Fibroblast of lung (primary cell): ENCODE results near the gene MESD.

Experiments
- EZH2 ChIP-seq: IDR thresholded peaks from 2 replicates; pipeline ENCODE4 v1.5.1; 2012; ENCODE audit warnings: low read length, control low read depth, mild to moderate bottlenecking; ENCODE audit errors: missing control alignments
- TF ChIP-seq, protein P1 (sequence below), 2 donors: IDR thresholded peaks in 1 of 2; conservative IDR thresholded peaks in 1 of 2; 1 replicate in 1 of 2; 2 replicates in 1 of 2; pipeline ENCODE4 v1.5.1; 2011 to 2012; ENCODE audit warnings: low read length in 2 of 2, control low read depth in 1 of 2, inconsistent platforms in 1 of 2, low read depth in 1 of 2, mild to moderate bottlenecking in 1 of 2

GRCh38 chr15:80982839-80983238 is 6.8 kb downstream of the MESD start:
- no peak for TF ChIP-seq EZH2
- TF ChIP-seq, protein P1, sequence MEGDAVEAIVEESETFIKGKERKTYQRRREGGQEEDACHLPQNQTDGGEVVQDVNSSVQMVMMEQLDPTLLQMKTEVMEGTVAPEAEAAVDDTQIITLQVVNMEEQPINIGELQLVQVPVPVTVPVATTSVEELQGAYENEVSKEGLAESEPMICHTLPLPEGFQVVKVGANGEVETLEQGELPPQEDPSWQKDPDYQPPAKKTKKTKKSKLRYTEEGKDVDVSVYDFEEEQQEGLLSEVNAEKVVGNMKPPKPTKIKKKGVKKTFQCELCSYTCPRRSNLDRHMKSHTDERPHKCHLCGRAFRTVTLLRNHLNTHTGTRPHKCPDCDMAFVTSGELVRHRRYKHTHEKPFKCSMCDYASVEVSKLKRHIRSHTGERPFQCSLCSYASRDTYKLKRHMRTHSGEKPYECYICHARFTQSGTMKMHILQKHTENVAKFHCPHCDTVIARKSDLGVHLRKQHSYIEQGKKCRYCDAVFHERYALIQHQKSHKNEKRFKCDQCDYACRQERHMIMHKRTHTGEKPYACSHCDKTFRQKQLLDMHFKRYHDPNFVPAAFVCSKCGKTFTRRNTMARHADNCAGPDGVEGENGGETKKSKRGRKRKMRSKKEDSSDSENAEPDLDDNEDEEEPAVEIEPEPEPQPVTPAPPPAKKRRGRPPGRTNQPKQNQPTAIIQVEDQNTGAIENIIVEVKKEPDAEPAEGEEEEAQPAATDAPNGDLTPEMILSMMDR (conservative IDR thresholded peaks at IDR 0.05 in 1 of 2, IDR thresholded peaks at IDR 0.05 in 1 of 2; ENCODE audit: low read depth in 1 of 2, low read length in 2 of 2), result no peak
